GM18526 (cell line): ENCODE results near the gene CTDNEP1.

Experiments
- POLR2A ChIP-seq: IDR thresholded peaks from 3 replicates; pipeline ENCODE4 v1.6.1; 2011; ENCODE audit not compliant: insufficient read length; ENCODE audit errors: extremely low read depth

CTDNEP1 gene

GRCh38 chr17:7283471-7284216 lies 32.1 kb upstream of the CTDNEP1 start:
- no peak for TF ChIP-seq POLR2A

- no peak for TF ChIP-seq POLR2A
Measured at GRCh38 chr17:7282752-7283321, 31.3 kb upstream of the CTDNEP1 start.

GRCh38 chr17:7281953-7282751 lies 30.6 kb upstream of the CTDNEP1 start:
- TF ChIP-seq POLR2A, result no peak

GRCh38 chr17:7281074-7281952 lies 29.8 kb upstream of the CTDNEP1 start, which contains the start of gene SLC2A4:
TSS of gene SLC2A4 (plus strand) at chr17:7281718. CDS start at chr17:7281935, 217 bp downstream.
- no peak for TF ChIP-seq POLR2A

- TF ChIP-seq POLR2A, result no peak
Measured at GRCh38 chr17:7280519-7281073, 29.1 kb upstream of the CTDNEP1 start.

GRCh38 chr17:7279448-7279847 lies 27.9 kb upstream of the CTDNEP1 start:
- no peak for TF ChIP-seq POLR2A

- TF ChIP-seq POLR2A, result no peak
Measured at GRCh38 chr17:7266784-7267183, 15.2 kb upstream of the CTDNEP1 start.

- no peak for TF ChIP-seq POLR2A
Measured at GRCh38 chr17:7263801-7264078, 12.2 kb upstream of the CTDNEP1 start.

- TF ChIP-seq POLR2A, result no peak
Measured at GRCh38 chr17:7262935-7263800, 11.6 kb upstream of the CTDNEP1 start.

- TF ChIP-seq POLR2A, result no peak
Measured at GRCh38 chr17:7262192-7262934, 10.8 kb upstream of the CTDNEP1 start, which contains the start of gene CLDN7. TSS of gene CLDN7 (minus strand) at chr17:7262478. CDS start at chr17:7262043, 435 bp downstream.

- no peak for TF ChIP-seq POLR2A
Measured at GRCh38 chr17:7261379-7262191, 10.1 kb upstream of the CTDNEP1 start.

GRCh38 chr17:7260651-7261378 lies 9.3 kb upstream of the CTDNEP1 start:
- TF ChIP-seq POLR2A, result no peak

GRCh38 chr17:7260151-7260550 lies 8.6 kb upstream of the CTDNEP1 start:
- TF ChIP-seq POLR2A, result no peak
